Measurements from ENCODE around the gene DDX50. TPM values are rescaled to one million over a fixed set of nuclear protein-coding genes. Genes with fewer than 3 reads are reported as not detected.
A peak's percentile ranks its signal among the peaks of the same experiment; 100 is the strongest.

The DDX50 gene
- total RNA-seq, 4 donors from 2014 or later: 25.9 to 52.7 (median 38.3) TPM

DNA sequence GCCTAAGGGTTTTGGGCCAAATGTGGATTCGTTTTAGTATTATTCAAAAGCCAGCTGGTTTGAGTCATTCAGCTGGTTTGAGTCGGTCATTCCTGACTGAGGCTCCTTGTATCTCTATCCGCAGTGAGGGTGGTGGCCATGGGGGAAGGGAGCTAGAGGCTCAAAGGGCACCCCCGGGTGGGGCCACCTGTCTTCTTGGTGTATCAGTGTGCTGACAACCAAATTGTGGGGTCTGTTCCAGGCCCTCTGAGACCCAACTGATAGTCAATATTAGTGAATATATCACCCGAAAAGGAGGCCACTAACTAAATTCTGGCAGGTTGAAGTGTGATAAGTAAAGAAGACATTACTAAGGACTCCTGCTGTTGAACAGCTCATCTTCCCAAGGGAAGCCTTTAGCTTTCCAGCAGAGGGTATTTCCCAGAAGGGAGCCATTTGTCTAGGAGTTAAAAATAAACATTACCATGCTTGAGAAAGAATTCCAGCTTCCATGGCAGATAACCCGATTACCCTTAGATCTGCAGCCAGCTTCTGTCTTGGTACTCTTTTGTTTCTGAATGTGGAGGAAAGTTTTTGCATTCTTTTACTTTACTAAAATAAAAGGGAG is 29.9 kb upstream of the DDX50 start:
- TF ChIP-seq POLR2A (IDR thresholded peaks at IDR 0.05) (no peak), EP300 (IDR thresholded peaks at IDR 0.05) (no peak)
- TF ChIP-seq, protein P1, sequence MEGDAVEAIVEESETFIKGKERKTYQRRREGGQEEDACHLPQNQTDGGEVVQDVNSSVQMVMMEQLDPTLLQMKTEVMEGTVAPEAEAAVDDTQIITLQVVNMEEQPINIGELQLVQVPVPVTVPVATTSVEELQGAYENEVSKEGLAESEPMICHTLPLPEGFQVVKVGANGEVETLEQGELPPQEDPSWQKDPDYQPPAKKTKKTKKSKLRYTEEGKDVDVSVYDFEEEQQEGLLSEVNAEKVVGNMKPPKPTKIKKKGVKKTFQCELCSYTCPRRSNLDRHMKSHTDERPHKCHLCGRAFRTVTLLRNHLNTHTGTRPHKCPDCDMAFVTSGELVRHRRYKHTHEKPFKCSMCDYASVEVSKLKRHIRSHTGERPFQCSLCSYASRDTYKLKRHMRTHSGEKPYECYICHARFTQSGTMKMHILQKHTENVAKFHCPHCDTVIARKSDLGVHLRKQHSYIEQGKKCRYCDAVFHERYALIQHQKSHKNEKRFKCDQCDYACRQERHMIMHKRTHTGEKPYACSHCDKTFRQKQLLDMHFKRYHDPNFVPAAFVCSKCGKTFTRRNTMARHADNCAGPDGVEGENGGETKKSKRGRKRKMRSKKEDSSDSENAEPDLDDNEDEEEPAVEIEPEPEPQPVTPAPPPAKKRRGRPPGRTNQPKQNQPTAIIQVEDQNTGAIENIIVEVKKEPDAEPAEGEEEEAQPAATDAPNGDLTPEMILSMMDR (IDR thresholded peaks at IDR 0.05): no peak
- H3K4me3 ChIP-seq: no peak overlapping the region
- no peaks in the 10 kb centered on the region for H3K9me3 ChIP-seq
- peak overlapping the region; percentile 2 to 67 (median 45) for H3K27ac ChIP-seq
- H3K4me1 ChIP-seq: peaks cover 0 to 16% (median 3%) of the 10 kb centered on the region in 4 donors
- no peak for DNase-seq (ENCODE audit: low spot score in 2 of 2)
- H3K27me3 ChIP-seq: no peaks in the 10 kb centered on the region
- WGBS, 2 donors: 36 to 37% methylated on average over 6 of the region's 6 CpGs
- no peaks in the 10 kb centered on the region for H3K36me3 ChIP-seq

DNA sequence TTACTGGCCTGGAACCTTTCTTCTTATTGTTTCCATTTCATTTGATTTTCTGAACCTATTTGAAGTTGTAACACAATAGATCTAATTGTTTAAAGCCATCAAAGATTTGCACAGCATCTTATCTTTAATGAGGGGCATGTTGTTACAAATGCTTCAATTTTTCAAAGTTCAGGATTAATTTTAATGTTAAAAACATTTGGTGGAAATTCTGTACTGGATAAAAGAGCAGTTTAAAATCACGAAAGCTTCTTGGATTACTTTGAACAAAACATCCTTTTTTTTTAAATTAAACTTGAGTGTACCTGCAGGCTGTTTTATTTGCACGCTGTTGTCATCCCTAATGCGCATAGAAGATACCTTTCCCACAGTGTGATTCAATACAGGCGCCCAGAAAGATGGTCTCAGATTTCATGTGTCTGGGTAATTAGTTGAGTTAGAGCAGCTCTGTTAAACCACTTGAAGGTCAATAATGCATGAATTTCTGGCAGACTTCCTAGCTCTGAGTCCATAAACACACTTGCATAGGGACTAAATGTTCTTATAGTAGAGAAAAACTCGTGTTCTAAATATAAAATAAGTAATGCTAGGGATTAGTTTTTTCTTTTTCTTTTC is 29.3 kb upstream of the DDX50 start:
- Histone ChIP-seq H3K9me3 (no peaks in the 10 kb centered on the region), H3K27me3 (no peaks in the 10 kb centered on the region), H3K4me1 (peaks cover 0 to 16% (median 3%) of the 10 kb centered on the region in 4 donors), H3K4me3 (no peak overlapping the region), H3K36me3 (no peaks in the 10 kb centered on the region), H3K27ac (peak overlapping the region; percentile 2 to 67 (median 45))
- TF ChIP-seq EP300 (IDR thresholded peaks at IDR 0.05): peak in 1 of 2 donors; percentile 34
- TF ChIP-seq, protein P1 (IDR thresholded peaks at IDR 0.05): no peak
- 22 to 26% methylated on average over 5 of the region's 5 CpGs for WGBS, 2 donors
- no peak for DNase-seq (ENCODE audit: low spot score in 2 of 2)

DNA sequence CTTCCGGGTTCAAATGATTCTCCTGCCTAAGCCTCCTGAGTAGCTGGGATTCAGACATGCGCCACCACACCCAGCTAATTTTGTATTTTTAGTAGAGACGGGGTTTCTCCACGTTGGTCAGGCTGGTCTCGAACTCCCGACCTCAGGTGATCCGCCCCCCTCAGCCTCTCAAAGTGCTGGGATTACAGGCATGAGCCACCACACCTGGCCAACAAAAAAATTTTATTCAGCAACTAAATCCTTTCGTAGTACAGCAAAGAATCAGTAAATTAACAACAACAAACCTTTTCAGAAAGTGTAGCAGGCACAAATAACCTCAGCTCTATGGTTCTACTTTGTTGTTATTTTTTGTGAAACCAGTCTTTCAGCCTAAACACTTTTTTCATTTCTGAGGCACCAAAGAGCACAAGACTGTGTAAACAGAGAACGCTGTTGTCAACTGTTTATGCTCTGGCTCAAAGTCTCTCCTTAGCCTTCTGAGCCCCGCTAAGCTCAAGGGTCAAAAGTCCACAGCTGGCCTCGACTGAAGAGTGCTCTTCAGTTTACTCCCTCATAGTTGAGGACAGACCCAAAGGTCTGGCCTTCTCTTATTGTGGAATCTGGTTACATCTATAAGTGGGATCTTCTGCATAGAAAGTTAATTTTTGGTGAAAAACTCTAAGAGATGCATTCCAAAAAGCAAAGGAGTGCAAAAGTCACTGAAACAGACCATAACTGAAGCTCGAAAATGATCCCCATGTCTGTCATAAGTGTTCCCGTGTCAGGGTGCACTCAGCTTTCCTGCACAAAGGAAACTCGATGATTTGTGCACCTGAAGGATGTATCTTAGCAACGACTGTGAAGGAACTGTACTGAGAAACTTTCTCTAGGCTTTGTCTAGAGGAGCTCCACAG is 24.6 kb upstream of the DDX50 start:
- Histone ChIP-seq H3K27me3 (no peaks in the 10 kb centered on the region), H3K4me1 (peaks cover 0 to 10% (median 2%) of the 10 kb centered on the region in 4 donors), H3K9me3 (no peaks in the 10 kb centered on the region), H3K4me3 (no peak overlapping the region), H3K27ac (no peak overlapping the region), H3K36me3 (no peaks in the 10 kb centered on the region)
- no peak for DNase-seq (ENCODE audit: low spot score in 2 of 2)
- TF ChIP-seq, protein P1 (IDR thresholded peaks at IDR 0.05): no peak
- no peak for TF ChIP-seq POLR2A (IDR thresholded peaks at IDR 0.05)
- TF ChIP-seq EP300 (IDR thresholded peaks at IDR 0.05): no peak
- 54 to 57% methylated on average over 15 of the region's 15 CpGs for WGBS, 2 donors

DNA sequence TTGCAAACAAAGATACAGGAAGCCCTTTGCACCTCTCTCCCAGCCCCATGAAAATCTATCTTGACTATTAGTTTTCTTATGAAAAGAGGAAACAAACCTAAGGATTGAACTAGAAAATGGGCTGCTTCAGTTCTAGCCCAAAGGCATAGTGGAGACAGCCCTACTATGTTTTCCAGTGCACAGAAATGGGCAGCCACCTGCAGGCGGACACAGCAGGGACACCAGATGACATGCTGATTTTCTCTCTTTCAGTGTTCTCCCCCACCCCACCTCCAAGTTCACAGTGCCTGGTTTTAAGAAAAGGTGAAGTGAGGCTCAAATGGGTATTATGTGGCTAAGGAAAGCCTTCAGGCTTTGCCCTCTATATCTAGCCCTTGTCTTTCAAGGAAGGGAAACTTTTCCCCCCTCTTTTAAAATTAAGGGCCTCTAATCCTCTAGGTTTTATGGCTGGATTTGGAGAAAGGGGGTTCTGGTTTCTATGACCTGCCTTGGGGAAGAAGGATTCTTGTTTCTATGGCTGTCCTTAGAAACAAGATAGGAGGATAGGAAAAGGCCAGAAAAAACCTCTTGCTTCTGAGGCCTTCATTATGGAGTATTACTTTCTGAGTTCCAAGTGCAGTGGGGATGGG is 23.5 kb upstream of the DDX50 start:
- H3K36me3 ChIP-seq: no peaks in the 10 kb centered on the region
- H3K27ac ChIP-seq: no peak overlapping the region
- TF ChIP-seq, protein P1 (IDR thresholded peaks at IDR 0.05): no peak
- TF ChIP-seq EP300 (IDR thresholded peaks at IDR 0.05): no peak
- TF ChIP-seq POLR2A (IDR thresholded peaks at IDR 0.05): no peak
- no peaks in the 10 kb centered on the region for H3K9me3 ChIP-seq
- H3K4me3 ChIP-seq: no peak overlapping the region
- no peaks in the 10 kb centered on the region for H3K27me3 ChIP-seq
- no peaks in the 10 kb centered on the region for H3K4me1 ChIP-seq
- no peak for DNase-seq (ENCODE audit: low spot score in 2 of 2)
- WGBS, 2 donors: 93 to 100% methylated on average over 1 of the region's 1 CpG

Data from tibial nerve (tissue), 4 donors.